Gastrocnemius medialis (tissue), 4 donors: Measurements from ENCODE around the gene ERCC6.

Source experiments
- POLR2A ChIP-seq, 2 donors: fragments of 450-650 bp; IDR thresholded peaks; one replicate each; pipeline ENCODE4 v1.6.1; 2017; ENCODE audit warnings: antibody characterized with exemption in 2 of 2, mild to moderate bottlenecking in 2 of 2, moderate library complexity in 2 of 2
- TF ChIP-seq, protein P1 (sequence below), 5 experiments: fragments of 450-650 bp in 3 of 5; fragments of 200-600 bp in 2 of 5; sonication (generic) in 2 of 5; IDR thresholded peaks in 4 of 5; conservative IDR thresholded peaks in 1 of 5; 1 replicate in 4 of 5; 2 replicates in 1 of 5; pipeline ENCODE4 v1.5.1; 2016 to 2019; ENCODE audit warnings: antibody characterized with exemption in 5 of 5, mild to moderate bottlenecking in 3 of 5, moderate library complexity in 3 of 5

DNA sequence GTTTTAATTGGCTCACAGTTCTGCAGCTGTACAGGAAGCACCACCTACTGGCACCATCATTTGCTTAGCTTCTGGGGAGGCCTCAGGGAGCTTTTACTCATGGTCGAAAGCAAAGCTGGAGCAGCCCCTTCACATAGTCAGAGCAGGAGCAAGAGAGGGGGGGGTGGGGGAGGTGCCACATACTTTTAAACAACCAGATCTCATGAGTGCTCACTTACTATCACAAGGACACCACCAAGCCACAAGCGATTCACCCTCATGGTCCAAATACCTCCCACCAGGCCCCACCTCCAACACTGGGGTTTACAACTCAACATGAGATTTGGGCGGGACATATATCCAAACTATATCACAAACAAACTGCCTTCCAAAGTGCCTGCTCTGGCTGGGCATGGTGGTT lies 39.5 kb upstream of the ERCC6 start:
- TF ChIP-seq, protein P1, sequence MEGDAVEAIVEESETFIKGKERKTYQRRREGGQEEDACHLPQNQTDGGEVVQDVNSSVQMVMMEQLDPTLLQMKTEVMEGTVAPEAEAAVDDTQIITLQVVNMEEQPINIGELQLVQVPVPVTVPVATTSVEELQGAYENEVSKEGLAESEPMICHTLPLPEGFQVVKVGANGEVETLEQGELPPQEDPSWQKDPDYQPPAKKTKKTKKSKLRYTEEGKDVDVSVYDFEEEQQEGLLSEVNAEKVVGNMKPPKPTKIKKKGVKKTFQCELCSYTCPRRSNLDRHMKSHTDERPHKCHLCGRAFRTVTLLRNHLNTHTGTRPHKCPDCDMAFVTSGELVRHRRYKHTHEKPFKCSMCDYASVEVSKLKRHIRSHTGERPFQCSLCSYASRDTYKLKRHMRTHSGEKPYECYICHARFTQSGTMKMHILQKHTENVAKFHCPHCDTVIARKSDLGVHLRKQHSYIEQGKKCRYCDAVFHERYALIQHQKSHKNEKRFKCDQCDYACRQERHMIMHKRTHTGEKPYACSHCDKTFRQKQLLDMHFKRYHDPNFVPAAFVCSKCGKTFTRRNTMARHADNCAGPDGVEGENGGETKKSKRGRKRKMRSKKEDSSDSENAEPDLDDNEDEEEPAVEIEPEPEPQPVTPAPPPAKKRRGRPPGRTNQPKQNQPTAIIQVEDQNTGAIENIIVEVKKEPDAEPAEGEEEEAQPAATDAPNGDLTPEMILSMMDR (IDR thresholded peaks at IDR 0.05 in 4 of 5, conservative IDR thresholded peaks at IDR 0.05 in 1 of 5), result no peak
- TF ChIP-seq POLR2A (IDR thresholded peaks at IDR 0.05), result no peak
